ENCODE results near the gene CTNND2.

CTNND2 gene

DNA sequence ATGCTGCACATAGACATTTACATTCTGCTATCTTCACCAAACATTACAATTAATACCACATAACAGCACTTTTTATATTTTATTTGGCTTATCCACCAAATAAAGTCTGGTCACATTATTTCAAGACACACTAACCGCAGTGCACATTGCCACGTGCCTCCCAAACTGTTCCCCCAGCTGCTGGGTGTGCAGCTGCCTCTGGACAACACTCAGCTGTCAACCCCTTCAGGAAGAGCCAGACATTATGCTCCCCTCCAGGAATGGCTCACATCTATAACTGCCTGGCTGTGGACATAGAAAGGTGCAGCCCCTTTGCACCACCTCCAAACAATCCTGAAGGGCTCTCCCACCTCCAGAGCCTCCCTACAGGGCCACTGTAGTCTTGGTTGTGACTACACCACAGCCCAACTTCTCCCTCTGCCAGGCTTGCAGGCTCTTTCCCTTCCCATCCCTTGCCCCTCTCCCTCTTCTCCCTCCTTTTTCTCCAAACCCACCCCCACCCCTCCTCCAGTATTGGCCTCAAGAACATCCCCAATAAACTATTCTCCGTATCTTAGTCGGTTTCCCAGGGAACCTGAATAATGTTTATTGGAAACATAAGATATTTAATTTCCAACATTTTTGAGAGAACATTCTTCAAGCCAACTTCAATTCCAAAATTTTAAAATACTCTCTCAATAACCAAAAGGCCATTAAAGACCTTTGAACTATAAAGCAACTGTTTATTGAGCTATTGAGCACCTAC, 372.3 kb downstream of the CTNND2 start:
- H3K27ac ChIP-seq, result no peak overlapping the region
- no peak for DNase-seq (ENCODE audit: low read depth, low spot score)

DNA sequence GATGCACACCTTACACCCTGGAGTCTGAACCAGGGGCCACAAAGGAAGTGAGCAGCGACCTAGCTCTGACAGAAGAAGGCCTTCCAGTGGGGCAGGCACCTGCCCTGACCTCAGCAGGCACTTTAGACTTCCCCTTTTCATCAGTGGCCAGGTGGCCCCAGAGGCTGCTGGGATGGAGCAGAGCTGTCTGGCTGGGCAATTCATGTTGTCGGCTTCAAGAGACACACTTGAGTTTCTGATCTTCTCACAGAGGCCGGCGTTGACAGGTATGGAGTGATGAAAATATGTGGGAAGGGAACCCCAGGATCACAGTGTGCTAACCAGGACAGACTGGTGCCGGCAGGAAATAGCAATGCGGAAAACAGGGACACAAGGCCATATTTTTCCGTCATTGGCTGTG, 375.5 kb downstream of the CTNND2 start:
- no peak for DNase-seq (ENCODE audit: low read depth, low spot score)
- H3K27ac ChIP-seq, result no peak overlapping the region

DNA sequence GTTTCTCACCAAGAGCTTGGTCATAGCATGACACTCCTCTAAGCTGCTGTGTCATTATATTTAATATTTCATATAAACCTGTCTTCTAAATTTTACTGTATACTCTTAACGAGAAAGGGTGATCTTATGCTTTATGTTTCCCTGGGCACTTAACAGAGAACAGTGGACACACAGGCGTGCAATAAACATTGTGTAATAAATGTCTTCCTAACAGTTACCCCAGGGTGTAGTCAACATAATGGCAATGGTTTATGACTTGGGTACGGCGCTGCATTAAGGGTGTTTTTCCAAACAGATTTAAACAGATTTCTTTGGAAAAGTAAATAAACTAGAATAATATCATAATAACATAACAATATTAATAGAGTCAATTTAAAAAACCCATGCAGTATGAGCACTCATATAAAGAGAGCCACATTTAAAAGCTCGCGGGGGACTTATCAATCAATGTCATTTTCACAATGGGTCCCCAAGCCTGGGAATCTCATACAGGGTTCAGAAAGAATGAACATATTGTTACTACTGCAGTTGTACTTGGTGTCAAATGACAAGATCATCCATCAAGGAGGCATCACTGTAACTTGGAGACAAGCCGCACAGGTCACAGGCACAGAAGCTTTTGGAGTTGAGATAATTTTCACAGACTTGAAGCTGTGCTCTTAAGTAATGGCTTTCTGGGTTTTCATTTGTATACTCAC, 376.4 kb downstream of the CTNND2 start:
- DNase-seq (ENCODE audit: low read depth, low spot score), result no peak
- H3K27ac ChIP-seq, result no peak overlapping the region

DNA sequence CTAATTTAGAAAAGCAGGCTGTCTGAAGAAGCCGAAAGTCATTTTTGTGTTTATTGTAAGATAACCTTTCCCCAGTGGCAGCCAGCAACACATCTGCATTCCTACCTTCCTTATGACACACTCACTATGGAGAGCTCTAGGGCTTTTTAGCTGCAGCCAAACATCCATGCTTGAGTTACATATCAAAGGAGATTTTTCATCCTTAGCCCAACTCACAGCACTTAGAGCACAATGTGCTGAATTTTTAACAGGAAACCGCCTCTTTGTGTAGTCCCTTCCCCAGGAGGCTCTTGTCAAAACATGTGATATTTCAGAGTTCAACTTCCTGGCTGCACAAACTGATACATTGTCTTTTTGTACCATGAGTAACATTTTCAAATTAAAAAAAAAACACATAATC, 379.2 kb downstream of the CTNND2 start:
- no peak overlapping the region for H3K27ac ChIP-seq
- no peak for DNase-seq (ENCODE audit: low read depth, low spot score)

DNA sequence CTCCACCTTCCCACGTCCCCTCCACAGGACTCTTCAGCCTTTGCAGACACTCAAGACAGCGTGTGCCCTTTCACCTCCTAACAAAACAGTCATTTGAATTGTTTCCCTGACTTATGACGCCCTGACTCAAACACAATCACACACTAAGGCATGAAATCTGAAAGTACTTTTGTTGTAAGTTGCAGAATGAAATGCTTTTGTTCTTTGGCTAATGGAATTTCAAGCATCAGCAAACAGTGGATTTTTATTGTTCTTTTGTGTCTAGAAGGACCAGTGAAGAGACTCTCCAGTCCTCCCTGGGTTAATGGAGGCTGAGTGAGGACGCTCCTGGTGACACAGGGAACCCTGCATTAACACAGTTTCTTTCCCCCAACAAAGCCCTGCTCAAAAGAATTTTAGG, 380.1 kb downstream of the CTNND2 start:
- DNase-seq (ENCODE audit: low read depth, low spot score), result no peak
- no peak overlapping the region for H3K27ac ChIP-seq

DNA sequence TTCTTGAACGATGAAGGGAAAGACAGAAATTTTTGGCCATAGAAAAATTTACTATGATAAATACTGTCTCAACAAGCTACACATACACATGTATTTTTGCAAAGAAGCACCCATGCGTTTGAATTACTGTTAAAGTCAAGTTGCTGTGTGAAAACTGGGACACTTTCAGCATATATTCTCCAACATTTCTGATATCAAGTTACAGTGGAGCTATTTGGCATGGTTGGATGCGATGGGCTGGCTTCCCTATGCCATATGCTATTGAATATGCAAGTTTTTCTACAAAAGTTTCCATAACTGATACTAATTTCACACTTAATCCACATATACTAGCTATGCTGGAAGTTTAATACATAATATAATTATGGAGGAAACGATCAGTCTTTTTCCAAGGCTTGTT, 381.4 kb downstream of the CTNND2 start:
- no peak overlapping the region for H3K27ac ChIP-seq
- DNase-seq (ENCODE audit: low read depth, low spot score), result no peak

DNA sequence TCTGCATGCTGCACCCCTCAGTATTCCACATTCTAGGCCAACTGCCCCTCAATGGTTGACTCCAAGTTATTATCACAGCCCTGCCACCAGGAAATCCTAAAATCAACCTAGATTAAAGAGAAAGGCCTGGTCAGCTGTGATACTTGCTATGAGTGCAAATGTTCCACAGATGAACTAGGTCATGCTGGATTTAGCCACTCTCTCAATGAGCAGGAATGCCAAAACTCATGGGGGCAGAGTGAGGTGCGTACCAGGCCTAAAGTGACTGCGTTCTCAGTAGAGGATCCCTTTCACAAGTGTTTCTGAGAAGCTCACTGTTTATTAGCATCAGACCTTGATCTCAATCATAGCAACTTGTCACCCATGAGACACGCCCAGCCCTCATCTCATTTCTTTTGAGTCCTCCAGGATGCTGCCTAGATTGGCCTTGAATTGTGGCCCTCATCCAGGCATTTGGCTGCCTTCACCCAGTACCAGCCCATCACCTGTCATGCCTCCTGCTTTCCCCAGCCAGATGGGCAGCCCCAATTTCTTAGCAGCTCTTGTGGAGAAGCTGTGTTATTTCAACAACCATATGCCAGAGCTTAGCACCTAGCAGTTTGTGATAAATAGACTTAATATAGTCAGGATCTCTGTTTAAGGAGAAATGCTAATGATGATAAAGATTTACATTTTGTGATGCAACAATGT, 383.9 kb downstream of the CTNND2 start:
- DNase-seq (ENCODE audit: low read depth, low spot score), result no peak
- no peak overlapping the region for H3K27ac ChIP-seq

DNA sequence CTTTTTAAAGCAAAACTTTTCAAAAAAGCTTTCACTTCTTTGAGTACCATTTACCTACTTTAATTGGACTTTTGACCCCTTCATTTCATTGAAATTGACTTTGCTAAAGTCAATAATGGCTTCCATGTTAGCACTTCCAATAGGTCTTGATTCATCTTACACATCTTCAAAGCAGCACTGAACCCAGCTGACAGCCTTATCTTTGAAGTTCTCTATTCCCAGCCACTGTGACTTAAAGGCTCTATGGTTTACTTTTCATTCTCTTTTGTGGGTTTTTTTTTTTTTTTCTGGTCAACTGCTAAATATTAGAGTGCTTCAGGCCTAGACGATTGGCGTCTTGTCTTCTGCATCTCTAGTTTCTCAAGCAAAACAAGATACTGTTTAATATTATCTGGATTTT, 385.0 kb downstream of the CTNND2 start:
- no peak for DNase-seq (ENCODE audit: low read depth, low spot score)
- H3K27ac ChIP-seq, result no peak overlapping the region

DNA sequence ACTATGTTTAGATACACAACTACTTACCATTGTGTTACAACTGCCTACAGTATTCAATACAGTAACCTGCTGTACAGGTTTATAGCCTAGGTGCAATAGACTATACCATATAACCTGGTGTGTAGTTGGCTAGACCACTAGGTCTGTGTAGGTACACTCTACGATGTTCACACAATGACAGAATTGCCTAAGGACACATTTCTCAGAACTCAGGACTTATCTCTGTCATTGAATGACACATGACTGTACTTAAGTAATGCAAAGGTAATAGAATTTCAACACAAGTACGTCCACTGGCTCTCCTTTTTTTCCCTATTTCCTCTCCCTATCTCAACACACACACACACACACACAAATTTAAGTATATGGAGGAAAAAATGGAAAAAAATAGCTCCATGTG, 385.6 kb downstream of the CTNND2 start:
- H3K27ac ChIP-seq, result no peak overlapping the region

DNA sequence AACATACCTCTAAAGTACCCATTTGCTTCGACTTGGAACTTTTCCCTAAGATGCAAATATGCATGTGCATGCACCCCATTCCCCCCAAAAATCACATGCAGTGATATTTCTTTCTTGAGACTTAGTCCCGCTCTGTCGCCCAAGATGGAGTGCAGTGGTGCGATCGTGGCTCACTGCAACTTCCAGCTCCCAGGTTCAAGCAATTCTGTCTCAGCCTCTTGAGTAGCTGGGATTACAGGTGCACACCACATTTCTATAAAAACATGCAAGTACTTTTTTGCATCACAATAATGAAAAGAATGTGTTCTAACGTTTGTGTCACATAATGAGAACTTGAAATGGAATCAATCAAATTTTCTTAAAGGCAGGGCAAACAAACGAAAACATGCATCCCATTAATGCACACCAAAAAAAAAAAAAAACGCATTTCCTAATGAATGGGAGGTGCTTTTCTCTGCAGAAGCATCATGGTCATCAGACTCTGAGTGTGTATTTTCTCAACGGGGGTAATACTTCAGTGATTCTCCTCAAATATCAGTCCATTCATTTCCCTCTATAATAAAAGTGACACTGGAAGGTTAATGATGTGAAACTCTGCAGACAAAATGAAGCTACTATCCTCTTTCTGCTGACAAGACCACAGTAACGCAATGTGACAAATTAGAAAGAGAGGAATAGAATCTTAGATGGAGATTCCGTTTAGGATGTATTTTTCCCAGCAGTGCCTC, 389.4 kb downstream of the CTNND2 start:
- no peak overlapping the region for H3K27ac ChIP-seq
- DNase-seq (ENCODE audit: low read depth, low spot score), result no peak

More for the DNA sequence above, 385.6 kb downstream of the CTNND2 start:
- DNase-seq (ENCODE audit: low read depth, low spot score), result no peak

DNA sequence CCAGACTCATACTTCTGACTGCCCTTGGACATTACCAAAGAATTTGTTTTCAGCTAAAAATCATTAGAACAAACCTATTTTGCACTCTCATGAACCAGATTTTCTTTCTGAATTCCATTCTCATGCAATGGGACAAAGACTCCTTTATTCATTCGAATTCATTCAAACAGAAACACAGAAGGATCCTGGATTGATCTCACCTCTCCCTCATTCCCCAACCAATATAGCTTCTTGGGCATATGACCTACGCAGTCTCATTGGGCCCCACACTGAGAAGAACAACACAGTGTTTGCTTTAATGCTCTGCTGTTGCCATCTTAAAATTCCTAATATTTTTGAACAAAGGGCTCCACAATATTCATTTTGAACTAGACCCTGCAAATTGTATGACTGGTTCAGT, 392.4 kb downstream of the CTNND2 start:
- no peak for DNase-seq (ENCODE audit: low read depth, low spot score)
- no peak overlapping the region for H3K27ac ChIP-seq

DNA sequence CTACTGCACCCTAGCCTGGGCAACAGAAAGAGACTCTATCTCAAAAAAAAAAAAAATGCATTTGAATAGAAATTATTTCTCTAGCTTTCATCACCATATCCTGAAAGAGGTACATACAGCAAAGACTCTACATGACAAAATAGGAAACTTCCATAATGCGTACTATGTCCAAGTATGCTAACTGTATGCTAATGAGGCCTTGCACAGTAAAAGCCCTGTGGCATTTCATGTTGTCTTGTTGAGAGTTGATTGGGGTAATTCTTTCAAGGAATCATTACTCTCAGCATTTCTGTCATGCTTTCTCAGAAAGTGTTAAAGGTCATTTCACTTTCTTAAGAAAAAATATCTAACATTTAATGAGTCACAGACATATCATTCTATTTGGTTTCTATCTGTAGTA, 393.4 kb downstream of the CTNND2 start:
- no peak for DNase-seq (ENCODE audit: low read depth, low spot score)
- H3K27ac ChIP-seq, result no peak overlapping the region

DNA sequence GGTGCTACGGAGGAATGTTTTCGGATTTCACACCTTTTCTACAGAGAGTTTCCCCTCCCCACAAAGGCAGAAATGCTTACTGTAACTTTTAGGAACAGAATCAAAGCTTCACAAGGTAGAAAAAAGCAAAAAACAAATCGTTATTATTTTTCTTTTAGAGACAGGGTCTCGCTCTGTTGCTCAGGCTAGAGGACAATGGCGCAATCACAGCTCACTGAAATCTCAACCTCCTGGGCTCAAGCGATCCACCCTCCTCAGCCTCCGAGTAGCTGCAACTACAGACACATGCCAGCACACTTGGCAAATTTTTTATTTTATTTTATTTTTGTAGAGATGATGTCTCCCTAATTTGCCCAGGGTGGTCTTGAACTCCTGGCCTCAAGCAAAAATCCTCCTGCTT, 394.5 kb downstream of the CTNND2 start:
- H3K27ac ChIP-seq, result no peak overlapping the region
- DNase-seq (ENCODE audit: low read depth, low spot score), result no peak

DNA sequence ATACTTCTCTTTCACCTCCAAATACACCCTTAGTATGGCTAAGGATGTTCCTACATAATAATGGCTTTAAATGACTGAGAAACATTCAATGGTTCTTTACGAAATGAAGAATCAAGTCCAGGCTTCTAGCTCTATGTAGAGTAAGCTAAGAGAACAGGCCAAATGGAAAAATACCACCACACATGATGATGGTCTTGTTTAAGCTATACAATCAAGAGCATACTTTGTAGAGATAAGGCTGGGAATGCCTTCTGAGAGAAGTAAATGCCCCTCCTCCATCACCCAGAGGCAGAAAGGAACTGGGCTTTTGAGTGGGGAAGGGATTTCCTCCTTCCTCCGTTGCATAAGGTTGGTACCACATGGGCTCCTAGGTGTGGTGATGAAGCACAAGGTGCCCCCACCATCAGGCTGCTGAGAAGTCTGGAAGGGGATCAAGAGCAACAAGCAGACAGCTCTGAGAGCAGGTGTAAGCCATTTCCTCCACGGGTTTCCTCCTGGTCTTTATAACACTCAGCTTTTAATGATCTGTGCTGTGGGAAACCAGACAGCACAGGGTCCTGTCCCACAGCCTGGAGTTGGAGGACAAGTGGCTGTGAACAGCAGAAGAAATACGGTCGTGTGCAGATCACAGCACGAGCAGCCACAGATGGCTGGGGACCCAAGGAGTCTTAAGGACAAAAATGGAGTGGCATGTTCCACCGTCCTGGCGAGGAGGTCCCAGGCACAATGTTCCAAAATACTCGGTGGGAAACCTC, 396.9 kb downstream of the CTNND2 start:
- H3K27ac ChIP-seq, result no peak overlapping the region
- no peak for DNase-seq (ENCODE audit: low read depth, low spot score)

DNA sequence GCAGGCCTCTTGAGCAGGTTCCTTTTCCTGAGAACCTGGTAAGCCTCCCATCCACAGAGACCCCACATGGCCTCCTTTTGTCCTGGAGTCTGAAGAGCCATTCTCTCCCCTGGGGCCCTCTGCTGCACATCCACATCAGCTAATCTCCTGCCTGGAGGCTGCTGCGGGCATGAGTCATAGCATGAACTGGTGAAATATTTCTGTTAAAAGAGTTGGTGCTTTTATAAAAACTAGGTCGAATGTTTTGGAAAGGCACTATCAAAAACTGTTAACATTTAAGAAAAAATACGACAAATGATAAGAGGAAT, 399.4 kb downstream of the CTNND2 start:
- no peak for DNase-seq (ENCODE audit: low read depth, low spot score)
- no peak overlapping the region for H3K27ac ChIP-seq

DNA sequence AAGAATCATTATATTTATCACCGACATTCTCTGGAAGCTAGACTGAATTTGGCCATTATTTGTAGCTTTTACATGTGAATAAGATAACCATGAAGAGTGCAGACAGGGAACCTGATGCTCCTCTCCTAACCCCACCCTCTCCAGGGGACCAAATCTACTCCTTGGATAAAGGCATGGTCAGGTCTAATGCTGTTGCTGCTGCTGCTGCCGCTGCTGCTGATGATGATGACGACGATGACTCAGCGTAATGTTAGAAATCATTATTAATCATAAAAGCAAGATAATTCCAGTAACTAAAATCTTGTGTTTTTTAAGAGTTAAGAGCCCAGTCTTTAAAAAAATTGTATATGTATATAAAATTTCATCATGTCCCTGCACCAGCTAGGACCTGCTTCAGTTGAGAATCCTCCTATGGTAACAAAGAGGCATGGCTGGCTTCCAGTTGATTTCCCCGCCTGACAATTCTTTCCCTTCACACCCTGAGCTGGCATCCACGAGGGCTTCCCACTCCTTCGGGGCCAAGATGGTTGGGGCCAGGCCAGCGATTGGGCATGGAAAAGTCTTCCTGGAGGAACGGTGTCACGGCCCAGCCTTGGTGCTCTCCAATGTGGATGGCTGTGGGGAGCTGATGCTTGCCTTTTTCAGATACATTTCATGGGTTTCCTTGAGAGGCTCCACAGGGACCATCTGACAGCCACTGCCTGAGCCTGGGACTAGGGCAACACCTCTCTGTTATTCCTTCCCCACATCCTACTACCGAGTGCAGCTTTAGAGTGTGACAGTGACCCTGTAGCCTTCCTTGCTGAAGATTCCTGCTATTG, 400.0 kb downstream of the CTNND2 start:
- DNase-seq (ENCODE audit: low read depth, low spot score), result no peak
- H3K27ac ChIP-seq, result no peak overlapping the region

DNA sequence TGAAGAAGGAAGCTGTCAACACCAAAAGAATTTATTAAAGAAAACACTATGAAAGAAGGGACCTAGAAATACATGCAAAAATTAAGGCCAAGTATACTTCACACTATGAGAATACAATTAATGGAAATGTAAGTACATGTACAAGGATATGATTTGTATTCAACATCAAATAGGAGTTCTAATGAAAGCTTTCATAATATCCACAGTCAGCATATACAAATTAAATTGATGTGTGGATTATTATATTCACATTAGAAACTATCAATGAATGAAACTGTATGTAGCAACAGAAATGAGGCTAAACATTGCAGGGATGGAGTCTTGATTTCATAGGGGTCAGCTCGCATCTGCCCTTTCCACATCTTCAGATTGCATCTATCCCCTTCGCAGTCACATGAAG, 401.5 kb downstream of the CTNND2 start:
- H3K27ac ChIP-seq, result no peak overlapping the region
- DNase-seq (ENCODE audit: low read depth, low spot score), result no peak

DNA sequence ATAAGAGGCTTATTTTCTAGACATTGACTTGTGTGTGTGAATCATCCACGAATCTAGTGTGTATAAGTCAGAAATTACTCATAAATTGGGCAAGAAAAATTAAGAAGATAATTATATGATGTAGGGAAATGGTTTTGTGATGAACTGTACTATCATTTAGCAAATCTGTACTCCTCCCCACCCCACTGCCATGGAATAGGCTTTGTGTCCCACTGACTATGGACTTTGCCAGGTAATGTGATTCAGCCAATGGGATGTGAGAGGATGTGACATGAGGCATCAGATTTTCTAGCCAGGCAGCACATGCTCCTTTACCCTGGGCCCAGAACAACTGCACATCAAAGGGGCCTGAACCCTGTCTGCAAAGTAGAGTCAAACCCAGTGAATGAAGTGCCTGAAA, 406.6 kb downstream of the CTNND2 start:
- no peak overlapping the region for H3K27ac ChIP-seq
- DNase-seq (ENCODE audit: low read depth, low spot score), result no peak

DNA sequence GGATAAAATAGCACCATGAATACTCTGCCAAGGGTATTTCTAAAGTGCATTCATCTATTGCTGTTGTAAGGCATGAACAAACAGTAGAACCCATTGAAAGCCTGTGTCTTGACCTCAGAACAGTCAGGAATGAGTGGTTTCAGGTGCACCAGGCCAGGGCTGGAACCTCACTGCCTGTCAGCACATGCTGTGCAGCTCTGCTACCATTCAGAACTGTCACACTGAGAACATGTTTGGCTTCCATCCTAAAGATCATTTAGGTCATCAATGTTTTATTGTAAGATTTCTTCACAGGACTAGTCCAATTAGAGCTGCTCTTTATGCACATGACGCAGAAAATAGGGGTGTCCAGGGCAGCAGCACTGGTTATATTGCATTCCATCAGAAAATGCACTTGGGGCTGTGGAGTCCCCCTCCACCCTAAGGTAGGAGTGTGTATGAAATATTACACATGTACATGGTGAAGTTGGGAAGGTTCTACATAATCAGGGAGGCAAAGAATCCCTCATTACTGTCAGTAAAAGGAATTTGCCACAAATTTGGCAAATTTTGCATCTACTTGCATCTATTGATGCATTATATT, 408.0 kb downstream of the CTNND2 start:
- peak; percentile 18 for DNase-seq (ENCODE audit: low read depth, low spot score)
- no peak overlapping the region for H3K27ac ChIP-seq

Measured in epithelial cell of prostate (primary cell).